ENCODE measurements around the gene SLC41A2. TPM values are rescaled to one million over a fixed set of nuclear protein-coding genes. Genes with fewer than 3 reads are reported as not detected.

SLC41A2 gene
- polyA plus RNA-seq, 3 donors: 0.08 to 0.27 TPM; not detected in 1

- Histone ChIP-seq H3K27me3 (ENCODE audit: control insufficient read depth in 2 of 2, insufficient read depth in 2 of 2, low read length in 2 of 2) (no peaks in the 10 kb centered on the region), H3K9ac (ENCODE audit: insufficient read depth, low read length, poor library complexity, severe bottlenecking) (no peak overlapping the region), H2AFZ (ENCODE audit: insufficient read depth, low read depth, low read length, poor library complexity, severe bottlenecking) (no peak overlapping the region), H3K4me1 (ENCODE audit: control insufficient read depth in 1 of 2, insufficient read depth in 2 of 2, low read length in 2 of 2) (no peaks in the 10 kb centered on the region), H3K9me3 (replicated peaks in 1 of 2; ENCODE audit: control insufficient read depth in 1 of 2, insufficient read depth in 1 of 2, low read length in 2 of 2) (no peaks in the 10 kb centered on the region), H3K27ac (ENCODE audit: low read depth in 1 of 2, low read length in 2 of 2) (no peak overlapping the region), H4K20me1 (ENCODE audit: insufficient read depth, low read length) (no peaks in the 10 kb centered on the region), H3K4me2 (replicated peaks; ENCODE audit: extremely low read depth, low read length, poor library complexity, severe bottlenecking) (no peak overlapping the region), H3K79me2 (ENCODE audit: insufficient read depth, low read length) (no peaks in the 10 kb centered on the region), H3K36me3 (replicated peaks in 1 of 2; ENCODE audit: control insufficient read depth in 1 of 2, insufficient read depth in 2 of 2, low read length in 2 of 2) (no peaks in the 10 kb centered on the region), H3K4me3 (replicated peaks in 1 of 3; ENCODE audit: low read depth in 2 of 3, low read length in 3 of 3) (no peak overlapping the region)
- Mint-ChIP-seq H3K36me3 (no peaks in the 10 kb centered on the region), H3K9me3 (peaks cover 0 to 2% (median 0%) of the 10 kb centered on the region in 7 donors), H3K27ac (no peak overlapping the region), H3K4me1 (no peaks in the 10 kb centered on the region), H3K27me3 (ENCODE audit: low read depth in 3 of 3) (peaks cover 0 to 3% (median under 1%) of the 10 kb centered on the region in 3 donors), H3K4me3 (no peak overlapping the region)
- intact Hi-C loops (cut with micrococcal nuclease): no loop called here
- TF ChIP-seq CTCF (IDR thresholded peaks at IDR 0.05): no peak
- 97% methylated on average over 3 of the region's 7 CpGs for WGBS (ENCODE audit: insufficient coverage)
- DNase-seq: no peak
These were observed 29.9 kb downstream of the SLC41A2 start for GRCh38 chr12:104928036-104928745.

GRCh38 chr12:104925501-104925900 lies 32.6 kb downstream of the SLC41A2 start:
- H4K20me1 ChIP-seq (ENCODE audit: insufficient read depth, low read length): no peaks in the 10 kb centered on the region
- H3K27me3 Mint-ChIP-seq (ENCODE audit: low read depth in 3 of 3): peaks cover 0 to 2% (median 0%) of the 10 kb centered on the region in 3 donors
- no peak overlapping the region for H3K4me3 Mint-ChIP-seq
- no peak overlapping the region for H3K27ac Mint-ChIP-seq
- no peaks in the 10 kb centered on the region for H3K4me1 ChIP-seq (ENCODE audit: control insufficient read depth in 1 of 2, insufficient read depth in 2 of 2, low read length in 2 of 2)
- DNase-seq: no peak
- no peak overlapping the region for H3K4me3 ChIP-seq (replicated peaks in 1 of 3; ENCODE audit: low read depth in 2 of 3, low read length in 3 of 3)
- H3K27me3 ChIP-seq (ENCODE audit: control insufficient read depth in 2 of 2, insufficient read depth in 2 of 2, low read length in 2 of 2): no peaks in the 10 kb centered on the region
- intact Hi-C loops (cut with micrococcal nuclease): no loop called here
- H3K9me3 Mint-ChIP-seq: peaks cover 8 to 17% (median 11%) of the 10 kb centered on the region in 7 donors
- no CpG with 5 or more reads among the region's 7 CpGs for WGBS (ENCODE audit: insufficient coverage)
- H3K4me2 ChIP-seq (replicated peaks; ENCODE audit: extremely low read depth, low read length, poor library complexity, severe bottlenecking): no peak overlapping the region
- H3K4me1 Mint-ChIP-seq: no peaks in the 10 kb centered on the region
- no peak for TF ChIP-seq CTCF (IDR thresholded peaks at IDR 0.05)
- H3K27ac ChIP-seq (ENCODE audit: low read depth in 1 of 2, low read length in 2 of 2): no peak overlapping the region
- no peak overlapping the region for H3K9ac ChIP-seq (ENCODE audit: insufficient read depth, low read length, poor library complexity, severe bottlenecking)
- no peaks in the 10 kb centered on the region for H3K79me2 ChIP-seq (ENCODE audit: insufficient read depth, low read length)
- H3K36me3 Mint-ChIP-seq: peaks cover 0 to 3% of the 10 kb centered on the region in 2 donors
- no peak overlapping the region for H2AFZ ChIP-seq (ENCODE audit: insufficient read depth, low read depth, low read length, poor library complexity, severe bottlenecking)
- peaks cover 3 to 8% of the 10 kb centered on the region in 2 donors for H3K9me3 ChIP-seq (replicated peaks in 1 of 2; ENCODE audit: control insufficient read depth in 1 of 2, insufficient read depth in 1 of 2, low read length in 2 of 2)
- no peaks in the 10 kb centered on the region for H3K36me3 ChIP-seq (replicated peaks in 1 of 2; ENCODE audit: control insufficient read depth in 1 of 2, insufficient read depth in 2 of 2, low read length in 2 of 2)
